Measurements from ENCODE around the gene ASCL3.

The ASCL3 gene

DNA sequence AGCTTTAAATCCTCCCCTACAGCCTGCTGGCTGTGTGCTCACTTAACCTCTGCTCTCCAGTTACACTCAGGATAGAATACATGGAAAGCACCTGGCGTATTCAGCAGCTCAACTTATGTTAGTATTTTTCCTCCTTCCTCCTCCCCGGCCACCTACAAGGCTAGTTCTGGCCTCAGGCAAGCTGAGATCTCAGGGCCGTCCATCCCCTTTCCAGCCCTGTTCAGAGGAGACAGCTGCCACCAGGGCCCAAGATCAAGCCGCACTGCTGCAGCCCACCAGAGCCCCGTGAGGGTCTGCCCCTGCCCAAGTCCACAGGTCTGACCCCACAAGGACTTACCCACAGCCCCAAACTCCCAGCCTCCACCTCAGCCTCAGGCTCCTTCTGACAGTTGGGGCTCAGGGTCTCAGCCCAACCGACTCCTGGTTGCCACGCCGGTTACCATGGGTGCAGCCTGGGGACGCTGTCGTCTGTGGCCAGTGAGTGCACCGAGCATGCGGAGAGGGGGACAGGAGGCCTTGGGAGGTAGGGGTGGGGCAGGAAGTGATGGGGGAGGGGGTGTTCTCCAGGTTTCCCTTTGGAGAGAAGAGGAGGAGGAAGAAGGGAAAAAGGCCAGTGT, 10.1 kb downstream of the ASCL3 start, which contains the start of gene C11orf16:
C11orf16 (minus strand) TSS at position 384 of the 617 bp plus-strand sequence. CDS start 639 bp downstream, outside the sequence.
- Histone ChIP-seq H3K27ac (no peak within 1 kb of the TSS), H3K4me3 (no peak within 1 kb of the TSS)
- TF ChIP-seq, protein P1, sequence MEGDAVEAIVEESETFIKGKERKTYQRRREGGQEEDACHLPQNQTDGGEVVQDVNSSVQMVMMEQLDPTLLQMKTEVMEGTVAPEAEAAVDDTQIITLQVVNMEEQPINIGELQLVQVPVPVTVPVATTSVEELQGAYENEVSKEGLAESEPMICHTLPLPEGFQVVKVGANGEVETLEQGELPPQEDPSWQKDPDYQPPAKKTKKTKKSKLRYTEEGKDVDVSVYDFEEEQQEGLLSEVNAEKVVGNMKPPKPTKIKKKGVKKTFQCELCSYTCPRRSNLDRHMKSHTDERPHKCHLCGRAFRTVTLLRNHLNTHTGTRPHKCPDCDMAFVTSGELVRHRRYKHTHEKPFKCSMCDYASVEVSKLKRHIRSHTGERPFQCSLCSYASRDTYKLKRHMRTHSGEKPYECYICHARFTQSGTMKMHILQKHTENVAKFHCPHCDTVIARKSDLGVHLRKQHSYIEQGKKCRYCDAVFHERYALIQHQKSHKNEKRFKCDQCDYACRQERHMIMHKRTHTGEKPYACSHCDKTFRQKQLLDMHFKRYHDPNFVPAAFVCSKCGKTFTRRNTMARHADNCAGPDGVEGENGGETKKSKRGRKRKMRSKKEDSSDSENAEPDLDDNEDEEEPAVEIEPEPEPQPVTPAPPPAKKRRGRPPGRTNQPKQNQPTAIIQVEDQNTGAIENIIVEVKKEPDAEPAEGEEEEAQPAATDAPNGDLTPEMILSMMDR (IDR thresholded peaks at IDR 0.05): no peak
- DNase-seq (ENCODE audit: low spot score): no peak

DNA sequence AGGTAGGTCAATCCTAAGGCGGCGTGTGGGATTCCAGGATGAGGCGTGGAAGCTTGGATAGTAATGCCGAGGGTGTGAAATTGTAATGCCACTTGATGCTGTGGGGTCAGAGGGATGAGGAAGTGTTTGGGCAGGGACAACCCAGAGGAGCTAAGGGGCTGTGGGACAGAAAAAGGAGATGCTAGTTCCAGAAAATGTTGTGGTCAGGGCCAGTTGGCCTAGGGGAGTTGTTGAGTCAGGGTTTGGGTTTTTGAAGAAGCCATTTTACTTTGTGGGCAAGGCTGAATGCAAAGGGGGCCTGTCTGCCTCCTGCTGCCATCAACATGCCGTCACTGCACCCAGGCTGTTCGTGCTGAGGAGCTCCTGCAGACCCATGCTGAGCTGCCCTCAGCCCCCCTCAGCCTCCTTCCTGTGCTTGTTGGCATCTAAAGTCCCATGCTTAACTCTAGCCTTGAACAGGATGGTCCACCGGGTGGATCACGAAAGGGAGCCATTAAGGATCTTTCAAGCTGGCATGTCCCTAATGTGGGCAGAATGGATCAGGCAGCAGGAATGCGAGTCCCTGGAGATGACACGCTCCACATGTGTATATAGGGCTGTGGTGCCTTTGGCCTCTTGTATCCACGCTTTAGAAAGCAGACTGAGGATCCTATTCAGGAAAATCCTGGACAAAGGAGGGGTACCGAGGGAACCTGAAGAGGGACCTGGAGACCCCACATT, 12.2 kb downstream of the ASCL3 start:
- H3K4me3 ChIP-seq: no peak overlapping the region
- DNase-seq (ENCODE audit: low spot score): no peak
- H3K27ac ChIP-seq: no peak overlapping the region
- TF ChIP-seq, protein P1 (IDR thresholded peaks at IDR 0.05): no peak

DNA sequence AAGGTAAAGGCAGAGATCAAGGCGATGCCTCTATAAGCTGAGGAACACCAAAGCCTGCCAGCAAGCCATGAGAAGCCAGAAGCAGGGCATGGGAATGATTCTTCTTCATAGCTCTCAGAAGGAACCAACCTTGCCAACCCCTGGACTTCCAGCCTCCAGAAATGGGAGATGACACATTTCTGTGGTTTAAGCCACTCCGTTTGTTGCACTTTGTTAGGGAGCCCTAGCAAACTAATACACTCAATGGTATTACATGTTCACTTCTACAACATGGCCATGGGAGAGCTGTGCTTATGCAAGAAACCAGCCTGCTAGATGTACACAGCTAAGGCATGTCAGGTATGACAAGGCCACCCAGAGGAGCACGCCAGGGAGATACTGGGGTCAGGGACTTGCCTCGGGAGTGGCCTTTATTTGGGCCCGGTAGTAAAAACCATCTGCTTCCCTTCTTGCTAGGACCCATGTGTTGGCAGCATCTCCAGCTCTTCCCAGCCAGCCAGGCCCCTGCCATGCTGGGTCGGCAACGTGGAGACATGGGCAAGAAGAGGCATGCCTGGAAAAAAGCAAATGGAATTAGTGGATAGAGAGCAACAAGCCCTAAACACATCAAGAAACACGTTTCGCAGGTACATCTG, 13.7 kb downstream of the ASCL3 start:
- no peak for DNase-seq (ENCODE audit: low spot score)
- no peak overlapping the region for H3K27ac ChIP-seq

GRCh38 chr11:8928205-8928604, 14.6 kb downstream of the ASCL3 start:
- TF ChIP-seq, protein P1 (IDR thresholded peaks at IDR 0.05): no peak
- no peak for DNase-seq (ENCODE audit: low spot score)

More for the DNA sequence above, 13.7 kb downstream of the ASCL3 start:
- no peak overlapping the region for H3K4me3 ChIP-seq
- TF ChIP-seq, protein P1 (IDR thresholded peaks at IDR 0.05): no peak

GRCh38 chr11:8927233-8927632, 15.6 kb downstream of the ASCL3 start:
- no peak for DNase-seq (ENCODE audit: low spot score)
- no peak overlapping the region for H3K4me3 ChIP-seq
- TF ChIP-seq, protein P1 (IDR thresholded peaks at IDR 0.05): no peak
- H3K27ac ChIP-seq: no peak overlapping the region

More at GRCh38 chr11:8928205-8928604, 14.6 kb downstream of the ASCL3 start:
- H3K4me3 ChIP-seq: no peak overlapping the region
- no peak overlapping the region for H3K27ac ChIP-seq

DNA sequence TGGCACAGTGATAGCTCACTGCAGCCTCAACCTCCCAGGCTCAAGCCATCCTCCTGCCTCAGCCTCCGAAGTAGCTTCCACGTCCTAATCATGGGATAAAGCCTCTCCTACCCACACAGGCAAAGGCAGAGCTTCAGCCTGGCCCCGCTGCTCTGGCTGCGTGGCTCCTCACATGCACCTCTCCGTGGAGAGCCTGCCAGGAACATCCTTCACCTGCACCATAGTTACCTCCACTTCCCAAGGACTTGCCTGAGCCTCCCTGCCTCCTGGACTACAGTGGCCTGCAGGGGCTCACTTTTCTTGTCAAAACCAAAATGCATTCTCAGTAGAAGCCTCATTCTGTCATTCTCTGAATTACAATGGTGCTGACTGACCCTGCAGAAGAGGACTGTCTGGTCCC, 16.6 kb downstream of the ASCL3 start:
- DNase-seq (ENCODE audit: low spot score): no peak
- H3K4me3 ChIP-seq: no peak overlapping the region
- TF ChIP-seq, protein P1 (IDR thresholded peaks at IDR 0.05): no peak
- H3K27ac ChIP-seq: no peak overlapping the region

All from coronary artery (tissue), 2 donors.